ENCODE data around the gene DDT.
"Not testable (repeated sequence)": the region's sequence is repeated elsewhere in the genome, so short reads cannot be mapped to it uniquely, and the experiment has no call there.

GRCh38 chr22:23974345-23974744 is at the start of gene DDT:
- not testable (repeated sequence) for TF ChIP-seq CTCF (IDR thresholded peaks at IDR 0.05; ENCODE audit: extremely low read depth in 1 of 2, insufficient read depth in 1 of 2, low read depth in 1 of 2, low read length in 2 of 2); POLR2A (IDR thresholded peaks at IDR 0.05; ENCODE audit: low read depth, low read length)
